Measurements from ENCODE around the gene GNG12. TPM values are rescaled to one million over a fixed set of nuclear protein-coding genes. Genes with fewer than 3 reads are reported as not detected.

The GNG12 gene
- total and polyA plus RNA-seq, 2 donors (not counting 3 experiments of a cell fraction or from before 2014, with no cell fraction given) = 107 to 152 TPM

- FAIRE-seq = peak; percentile 69
Observed at GRCh38 chr1:67773462-67773861, 59.8 kb downstream of the GNG12 start.

GRCh38 chr1:67771749-67772148 lies 61.5 kb downstream of the GNG12 start:
- FAIRE-seq (no peak), DNase-seq (ENCODE audit: low read depth, low spot score) (peak; percentile 10)
- peaks cover 59% of the 10 kb centered on the region for H3K79me2 ChIP-seq (ENCODE audit: control insufficient read depth, insufficient read depth, low read length)
- dilution Hi-C loops (cut with MboI; ENCODE audit: extremely low pct_ligation_motif_present, low sequenced_read_pairs) (loop anchor here (25.0 kb wide), 1 partner anchor 234 kb away; no protein-coding TSS in a partner anchor), intact Hi-C loops (cut with micrococcal nuclease) (loop anchor here (1.0 kb wide), 1 partner anchor 61 kb away; no protein-coding TSS in a partner anchor)
- H3K9me3 ChIP-seq (replicated peaks; ENCODE audit: control insufficient read depth, insufficient read depth, low read length) = no peaks in the 10 kb centered on the region
- no peaks in the 10 kb centered on the region for H3K9me1 ChIP-seq (replicated peaks; ENCODE audit: control insufficient read depth, extremely low read depth, insufficient read depth, low read length)
- H3K9ac ChIP-seq (replicated peaks; ENCODE audit: extremely low read depth, insufficient read depth, low read length) = no peak overlapping the region
- H3K27ac ChIP-seq (ENCODE audit: insufficient read depth, low read depth, low read length) = peak overlapping the region; percentile 41
- no peaks in the 10 kb centered on the region for H3K27me3 ChIP-seq (ENCODE audit: control insufficient read depth in 2 of 2, insufficient read depth in 2 of 2, low read length in 2 of 2)
- no peak overlapping the region for H3K4me3 ChIP-seq (replicated peaks in 1 of 3; ENCODE audit: insufficient read depth in 1 of 3, low read depth in 1 of 3, low read length in 3 of 3)
- TF ChIP-seq FOS (IDR thresholded peaks at IDR 0.05; ENCODE audit: borderline replicate concordance, insufficient read depth, low read length) = no peak
- no peak for TF ChIP-seq GATA2 (IDR thresholded peaks at IDR 0.05; ENCODE audit: insufficient read depth, insufficient read length, low read depth, low read length)
- TF ChIP-seq EZH2 (IDR thresholded peaks at IDR 0.05; ENCODE audit: borderline replicate concordance, low read depth, low read length, severe bottlenecking) = no peak
- TF ChIP-seq CTCF (IDR thresholded peaks at IDR 0.05; ENCODE audit: extremely low read depth in 1 of 2, insufficient read depth in 1 of 2, low read depth in 1 of 2, low read length in 2 of 2) = no peak
- TF ChIP-seq POLR2AphosphoS5 (IDR thresholded peaks at IDR 0.05; ENCODE audit: insufficient read depth, low read depth, low read length) = no peak
- TF ChIP-seq MYC (IDR thresholded peaks at IDR 0.05; ENCODE audit: low read depth, low read length) = no peak
- no peak for TF ChIP-seq MAX (IDR thresholded peaks at IDR 0.05; ENCODE audit: insufficient read depth, insufficient read length)
- no peak for TF ChIP-seq POLR2A (IDR thresholded peaks at IDR 0.05; ENCODE audit: low read depth, low read length)
- no peak for TF ChIP-seq JUN (IDR thresholded peaks at IDR 0.05; ENCODE audit: borderline replicate concordance, insufficient read depth, insufficient read length, low read depth)
- H3K36me3 ChIP-seq (ENCODE audit: control insufficient read depth in 2 of 2, extremely low read depth in 1 of 2, insufficient read depth in 2 of 2, low read length in 2 of 2) = peaks cover 4 to 7% of the 10 kb centered on the region in 2 experiments
- peaks cover 34% of the 10 kb centered on the region for H3K4me1 ChIP-seq (ENCODE audit: control insufficient read depth, extremely low read depth, insufficient read depth, low read length)
- no peaks in the 10 kb centered on the region for H4K20me1 ChIP-seq (replicated peaks; ENCODE audit: control insufficient read depth, extremely low read depth, insufficient read depth, low read length)
- POLR2A ChIA-PET = no interaction called here
- H3K4me2 ChIP-seq (ENCODE audit: insufficient read depth, low read length) = no peak overlapping the region
- no peak overlapping the region for H2AFZ ChIP-seq (ENCODE audit: low read depth, low read length)
- no TSS peak for BruUV-seq (replicated peaks)
- CTCF ChIA-PET = interaction anchor here (1.0 to 4.2 kb wide), 15 partner anchors 8 to 236 kb away, joined by 3 to 20 read pairs (median 6); partner anchors contain the start of gene GNG12

More at GRCh38 chr1:67773462-67773861, 59.8 kb downstream of the GNG12 start:
- dilution Hi-C loops (cut with MboI; ENCODE audit: extremely low pct_ligation_motif_present, low sequenced_read_pairs) = loop anchor here (25.0 kb wide), 1 partner anchor 236 kb away; no protein-coding TSS in a partner anchor
- Histone ChIP-seq H3K9me1 (replicated peaks; ENCODE audit: control insufficient read depth, extremely low read depth, insufficient read depth, low read length) (no peaks in the 10 kb centered on the region), H3K27me3 (ENCODE audit: control insufficient read depth in 2 of 2, insufficient read depth in 2 of 2, low read length in 2 of 2) (no peaks in the 10 kb centered on the region), H3K4me2 (ENCODE audit: insufficient read depth, low read length) (no peak overlapping the region), H3K9me3 (replicated peaks; ENCODE audit: control insufficient read depth, insufficient read depth, low read length) (no peaks in the 10 kb centered on the region), H3K4me1 (ENCODE audit: control insufficient read depth, extremely low read depth, insufficient read depth, low read length) (peaks cover 27% of the 10 kb centered on the region), H3K4me3 (replicated peaks in 1 of 3; ENCODE audit: insufficient read depth in 1 of 3, low read depth in 1 of 3, low read length in 3 of 3) (no peak overlapping the region), H3K36me3 (ENCODE audit: control insufficient read depth in 2 of 2, extremely low read depth in 1 of 2, insufficient read depth in 2 of 2, low read length in 2 of 2) (peaks cover 4 to 7% of the 10 kb centered on the region in 2 experiments), H3K9ac (replicated peaks; ENCODE audit: extremely low read depth, insufficient read depth, low read length) (no peak overlapping the region), H4K20me1 (replicated peaks; ENCODE audit: control insufficient read depth, extremely low read depth, insufficient read depth, low read length) (peaks cover 2% of the 10 kb centered on the region), H3K27ac (ENCODE audit: insufficient read depth, low read depth, low read length) (no peak overlapping the region), H3K79me2 (ENCODE audit: control insufficient read depth, insufficient read depth, low read length) (peaks cover 59% of the 10 kb centered on the region), H2AFZ (ENCODE audit: low read depth, low read length) (no peak overlapping the region)
- no TSS peak for BruUV-seq (replicated peaks)
- ChIA-PET POLR2A (no interaction called here), CTCF (interaction anchor here (1.5 kb wide), 1 partner anchor 58 kb away, joined by 3 read pairs; no protein-coding TSS in a partner anchor)
- TF ChIP-seq JUN (IDR thresholded peaks at IDR 0.05; ENCODE audit: borderline replicate concordance, insufficient read depth, insufficient read length, low read depth) = no peak
- TF ChIP-seq FOS (IDR thresholded peaks at IDR 0.05; ENCODE audit: borderline replicate concordance, insufficient read depth, low read length) = peak; percentile 56
- peak; percentile 15 for DNase-seq (ENCODE audit: low read depth, low spot score)
- intact Hi-C loops (cut with micrococcal nuclease) = no loop called here
